CD4-positive, alpha-beta T cell treated with Interleukin-1 beta for 1 hour (primary cell): Measurements from ENCODE around the gene KCNIP1.
A peak's percentile ranks its signal among the peaks of the same experiment; 100 is the strongest.

ENCODE experiments used
- DNase-seq, 2 donors: peaks; one replicate each; pipeline ENCODE4 v3.0.0-alpha.2; 2020 to 2022

Gene KCNIP1

GRCh38 chr5:170655476-170655875, 151.7 kb downstream of the KCNIP1 start:
- DNase-seq, result no peak

DNA sequence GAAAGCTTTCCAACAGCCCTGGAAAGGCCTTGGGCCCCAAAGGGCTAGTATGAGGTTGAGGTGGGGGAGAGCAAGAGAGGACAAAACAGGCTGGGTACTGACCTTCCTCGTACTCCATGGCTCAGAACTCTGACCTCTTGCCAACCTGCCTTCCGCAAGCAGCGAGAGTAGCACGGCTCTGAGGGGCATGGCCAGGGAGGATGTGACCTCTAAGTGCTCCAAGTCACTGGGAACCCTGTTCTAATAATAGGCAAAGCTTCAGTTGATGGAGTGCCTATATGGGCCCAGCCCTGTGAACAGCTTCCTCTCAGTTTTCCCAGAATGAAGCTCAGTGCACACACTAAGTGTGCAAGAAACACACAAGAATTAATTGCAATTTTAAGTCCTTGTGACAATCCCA, 152.1 kb downstream of the KCNIP1 start:
- no peak for DNase-seq

DNA sequence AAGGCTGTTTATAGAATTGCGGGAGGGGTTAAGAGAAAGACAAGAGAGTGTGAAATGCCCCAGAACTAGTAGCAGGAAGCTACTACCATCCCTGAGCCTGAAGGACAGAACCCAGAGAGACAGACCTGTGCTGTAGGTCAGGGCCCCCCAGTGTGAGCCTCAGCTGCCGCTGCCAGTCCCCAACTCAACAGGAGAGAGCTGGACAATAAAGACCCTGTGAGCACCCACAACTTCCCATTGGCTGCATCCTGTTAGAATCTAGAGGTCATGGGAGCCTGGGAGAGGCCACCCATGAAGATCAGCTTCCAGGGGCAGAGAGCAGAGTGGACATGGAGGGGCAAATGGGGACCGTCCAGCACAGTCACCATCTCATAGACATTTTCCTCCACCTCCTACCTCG, 152.5 kb downstream of the KCNIP1 start:
- DNase-seq, result no peak

DNA sequence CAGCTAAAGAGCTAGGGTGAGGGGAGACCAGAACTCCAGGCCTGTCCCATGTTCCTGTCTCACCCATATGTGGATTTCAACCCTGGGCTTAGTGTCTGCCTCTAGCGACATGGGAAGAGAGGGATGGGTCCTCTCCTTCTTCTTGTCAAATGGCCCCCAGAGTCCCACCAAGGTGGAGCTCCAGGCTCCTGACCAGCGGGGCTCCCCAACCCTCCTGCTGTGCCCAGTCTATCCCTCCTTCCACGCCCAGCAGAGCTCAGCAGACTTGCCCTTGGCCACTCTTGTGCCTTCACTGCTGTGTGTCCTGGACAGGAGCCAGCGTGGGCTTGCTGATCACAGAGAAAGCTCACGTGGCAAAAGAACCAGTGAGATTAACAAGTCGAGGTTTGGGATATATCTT, 156.7 kb downstream of the KCNIP1 start:
- DNase-seq, result no peak

GRCh38 chr5:170662966-170663365, 159.1 kb downstream of the KCNIP1 start:
- DNase-seq, result no peak

- DNase-seq, result no peak
Observed at GRCh38 chr5:170678811-170679210, 175.0 kb downstream of the KCNIP1 start.

- peak; percentile 6 to 12 for DNase-seq
Observed at GRCh38 chr5:170681013-170681433, 177.2 kb downstream of the KCNIP1 start.

DNA sequence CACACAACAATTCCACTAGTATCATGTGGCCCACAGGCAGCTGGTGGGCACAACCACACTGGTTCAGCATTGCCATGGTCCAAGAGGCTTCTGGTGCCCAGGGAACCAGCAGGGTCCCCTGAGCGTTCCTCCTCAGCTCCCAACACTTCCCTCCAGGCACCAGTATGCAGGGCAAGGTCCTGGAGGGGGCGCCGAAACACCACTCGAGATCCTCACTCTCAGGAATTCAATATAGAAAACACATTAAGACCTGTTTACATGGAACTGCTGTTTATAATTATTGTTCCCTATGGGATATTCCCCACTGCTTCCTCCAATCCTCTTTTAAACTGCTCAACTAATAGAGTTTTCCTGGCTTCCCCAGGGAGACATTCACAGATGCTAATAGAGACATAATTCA, 187.8 kb downstream of the KCNIP1 start:
- DNase-seq, result no peak

- no peak for DNase-seq
Observed at GRCh38 chr5:170693701-170694100, 189.9 kb downstream of the KCNIP1 start.

- no peak for DNase-seq
Observed at GRCh38 chr5:170694911-170695310, 191.1 kb downstream of the KCNIP1 start.

- no peak for DNase-seq
Observed at GRCh38 chr5:170697031-170697430, 193.2 kb downstream of the KCNIP1 start.

GRCh38 chr5:170700503-170700902, 196.7 kb downstream of the KCNIP1 start:
- DNase-seq, result no peak

DNA sequence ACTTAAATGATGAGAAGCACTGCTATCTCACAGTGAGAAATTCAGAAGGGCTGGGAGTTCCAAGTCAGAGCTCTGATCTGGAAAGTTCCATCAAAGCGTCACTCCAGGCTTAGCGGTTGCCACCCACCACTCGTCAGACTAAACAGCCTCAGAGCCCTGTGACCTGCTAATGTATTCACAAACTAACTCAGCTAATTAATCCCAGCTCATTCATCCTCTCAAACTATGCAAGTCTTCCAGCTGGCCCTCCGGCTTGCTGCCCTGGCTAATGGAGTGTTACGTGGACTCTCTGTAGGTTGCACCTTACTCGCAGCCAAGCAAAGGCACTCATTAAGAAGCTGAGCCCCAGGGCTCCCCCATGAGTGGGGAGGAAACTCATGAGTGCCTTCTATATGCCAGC, 197.5 kb downstream of the KCNIP1 start:
- no peak for DNase-seq

DNA sequence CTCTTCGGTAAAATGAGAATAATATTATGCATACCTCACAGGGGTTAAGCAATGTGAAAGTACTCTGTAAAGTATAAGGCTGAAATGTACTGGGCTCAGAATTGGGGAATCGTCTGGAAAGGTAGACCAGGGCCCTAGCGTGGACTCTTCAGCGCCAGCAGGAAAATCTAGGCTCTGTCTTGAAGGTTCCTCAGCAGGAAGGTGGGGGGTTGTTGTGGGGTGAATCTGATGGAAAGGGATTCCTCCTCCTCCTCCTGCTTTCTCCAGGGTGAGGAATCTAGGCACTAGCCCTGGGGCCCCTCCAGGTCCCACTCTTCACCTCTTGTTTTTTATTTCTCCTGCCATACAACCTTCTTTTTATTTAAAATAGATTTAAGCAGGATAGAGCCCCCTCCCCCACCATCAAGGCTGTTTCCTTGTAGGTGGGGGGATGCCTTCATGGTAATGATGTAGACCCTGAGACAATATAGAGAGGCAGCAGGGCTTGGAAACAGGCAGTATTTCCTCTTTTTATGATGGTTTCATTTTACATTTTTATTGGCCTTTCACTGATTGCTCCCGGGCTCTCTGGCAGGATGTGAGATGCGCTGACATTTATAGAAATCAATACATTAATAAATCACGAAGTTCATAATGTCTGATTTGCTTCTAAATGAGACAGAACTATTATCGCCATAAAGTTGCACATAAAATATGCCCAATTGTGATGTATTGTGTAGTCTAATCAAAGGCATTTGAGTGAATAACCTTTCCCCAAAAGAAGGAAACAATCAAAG, 200.8 kb downstream of the KCNIP1 start:
- no peak for DNase-seq

GRCh38 chr5:170709640-170710039, 205.8 kb downstream of the KCNIP1 start:
- DNase-seq, result no peak

- DNase-seq, result no peak
Observed at GRCh38 chr5:170711300-170711699, 207.5 kb downstream of the KCNIP1 start.

DNA sequence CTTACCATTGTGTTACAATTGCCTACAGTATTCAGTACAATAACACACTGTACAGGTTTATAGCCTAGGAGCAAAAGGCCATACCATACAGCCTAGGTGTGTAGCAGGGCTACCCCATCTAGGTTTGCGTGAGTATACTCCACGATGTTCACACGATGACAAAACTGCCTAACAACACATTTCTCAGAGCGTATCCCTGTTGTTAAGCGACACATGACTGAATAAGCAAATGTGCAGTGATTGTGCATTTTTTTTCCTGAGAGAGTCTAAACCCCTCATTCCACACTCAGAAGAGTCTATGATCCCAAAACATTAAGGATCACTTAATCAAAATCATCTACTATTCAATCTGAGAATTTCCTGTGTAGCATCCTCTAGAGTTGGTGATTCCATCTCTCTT, 211.3 kb downstream of the KCNIP1 start:
- DNase-seq, result no peak

DNA sequence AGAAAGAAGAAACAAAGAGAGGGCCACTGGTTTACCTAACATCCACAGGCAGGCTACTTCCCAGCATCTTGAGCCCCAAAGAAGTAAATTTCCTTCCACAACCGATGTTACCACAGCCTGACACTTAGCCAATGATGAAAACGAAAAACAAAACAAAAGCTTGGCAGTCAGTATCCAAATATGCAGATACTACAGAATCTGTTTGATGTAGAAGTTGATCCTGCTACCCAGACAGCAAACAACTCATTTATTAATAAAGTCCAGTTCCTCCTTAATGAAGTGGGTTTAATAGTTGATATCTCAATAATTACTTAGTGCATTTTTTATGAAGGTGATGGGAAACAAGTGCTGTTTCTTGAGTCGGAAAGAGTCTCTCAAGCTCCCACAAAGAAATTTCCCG, 212.6 kb downstream of the KCNIP1 start:
- DNase-seq, result no peak

DNA sequence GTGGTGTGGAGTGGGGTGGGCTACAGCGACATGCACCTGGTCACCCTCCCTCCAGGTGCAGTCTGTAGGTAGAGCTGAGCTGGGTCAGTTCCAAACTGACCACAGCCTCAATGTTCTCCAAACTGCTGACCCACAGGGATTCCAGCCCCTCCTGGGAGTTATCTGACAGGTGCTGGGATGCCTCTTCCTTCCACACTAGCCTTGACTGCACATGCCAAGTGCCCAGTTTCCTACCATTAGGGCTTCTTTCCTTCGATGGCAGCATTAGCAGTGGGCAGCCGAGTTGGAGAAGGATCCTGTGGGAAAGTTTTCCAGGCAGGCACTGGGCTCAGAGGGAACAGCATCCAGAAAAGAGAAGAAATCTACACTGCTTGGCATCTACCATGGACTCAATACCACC, 215.7 kb downstream of the KCNIP1 start:
- DNase-seq, result no peak

DNA sequence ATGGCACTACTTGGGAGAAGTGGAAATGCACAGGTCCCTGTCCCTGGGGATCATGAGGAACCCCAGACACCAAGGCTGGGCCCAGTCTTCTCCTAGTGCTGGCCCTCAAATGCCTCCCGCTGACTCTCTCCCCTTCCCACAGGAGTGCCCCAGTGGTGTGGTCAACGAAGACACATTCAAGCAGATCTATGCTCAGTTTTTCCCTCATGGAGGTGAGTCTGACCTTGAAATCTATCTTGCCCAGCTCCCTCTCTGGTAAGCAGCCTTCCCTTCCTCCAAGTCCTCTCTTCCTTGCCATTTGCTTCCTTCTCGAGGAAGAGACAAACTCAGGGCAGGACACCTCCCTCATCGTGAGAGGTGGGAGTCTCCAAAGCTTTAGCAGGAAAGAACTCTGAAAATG, 216.4 kb downstream of the KCNIP1 start:
- DNase-seq, result no peak

- DNase-seq, result no peak
Observed at GRCh38 chr5:170720984-170721383, 217.2 kb downstream of the KCNIP1 start.

DNA sequence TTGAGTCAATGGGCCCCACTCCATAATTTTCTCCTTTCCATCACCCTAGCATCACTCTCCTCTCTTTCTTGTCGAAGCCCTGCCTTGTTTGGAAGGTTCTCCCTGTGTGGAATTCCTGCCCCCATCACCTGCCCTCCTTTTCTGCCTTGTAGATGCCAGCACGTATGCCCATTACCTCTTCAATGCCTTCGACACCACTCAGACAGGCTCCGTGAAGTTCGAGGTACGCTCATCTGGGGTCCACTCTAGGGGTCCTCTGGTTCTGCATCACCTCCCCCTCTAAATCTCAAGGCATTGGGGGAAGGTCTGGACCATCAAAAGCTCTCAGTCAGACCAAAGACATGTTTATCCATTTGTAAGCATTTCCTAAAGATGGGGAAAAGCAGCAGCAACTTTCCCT, 217.9 kb downstream of the KCNIP1 start:
- no peak for DNase-seq

GRCh38 chr5:170722316-170722715, 218.5 kb downstream of the KCNIP1 start:
- DNase-seq, result no peak

GRCh38 chr5:170731052-170731451, 227.2 kb downstream of the KCNIP1 start:
- no peak for DNase-seq

DNA sequence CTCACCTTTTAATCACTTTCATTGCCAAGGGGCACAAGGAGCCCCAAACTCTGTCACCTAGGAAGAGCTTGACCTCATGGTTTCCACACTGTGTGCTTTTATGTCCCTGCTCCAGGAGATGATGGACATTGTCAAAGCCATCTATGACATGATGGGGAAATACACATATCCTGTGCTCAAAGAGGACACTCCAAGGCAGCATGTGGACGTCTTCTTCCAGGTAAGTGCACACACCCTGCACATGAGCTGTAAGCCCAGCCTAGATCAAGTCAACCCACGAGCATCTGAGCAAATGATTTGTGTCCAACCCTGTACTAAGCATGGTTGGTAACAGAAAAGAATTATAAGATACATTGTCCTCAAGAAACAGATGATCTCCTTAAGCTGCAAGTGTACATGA, 228.9 kb downstream of the KCNIP1 start:
- no peak for DNase-seq
